ENCODE data around the gene ABLIM2.

ABLIM2 gene

DNA sequence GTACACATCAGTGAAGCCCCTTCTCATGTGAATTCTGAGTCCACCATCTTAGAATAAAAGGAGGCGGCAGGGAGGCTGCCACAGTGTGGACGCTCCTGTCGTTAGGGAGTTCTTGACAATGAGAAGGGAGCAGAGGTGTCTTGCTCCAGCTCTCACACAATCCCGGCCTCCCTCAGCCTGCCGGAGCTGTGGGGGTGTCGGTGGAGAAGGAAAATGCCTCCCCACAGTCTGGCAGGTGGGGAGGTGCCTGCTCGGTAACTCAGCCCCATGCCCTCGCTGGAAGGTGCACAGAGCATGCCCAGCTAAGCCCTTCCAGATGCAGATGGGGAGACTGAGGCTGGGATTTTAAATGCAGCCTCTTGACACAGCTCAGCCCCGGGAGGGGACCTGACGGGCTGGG, 20.5 kb upstream of the ABLIM2 start:
- TF ChIP-seq, protein P1, sequence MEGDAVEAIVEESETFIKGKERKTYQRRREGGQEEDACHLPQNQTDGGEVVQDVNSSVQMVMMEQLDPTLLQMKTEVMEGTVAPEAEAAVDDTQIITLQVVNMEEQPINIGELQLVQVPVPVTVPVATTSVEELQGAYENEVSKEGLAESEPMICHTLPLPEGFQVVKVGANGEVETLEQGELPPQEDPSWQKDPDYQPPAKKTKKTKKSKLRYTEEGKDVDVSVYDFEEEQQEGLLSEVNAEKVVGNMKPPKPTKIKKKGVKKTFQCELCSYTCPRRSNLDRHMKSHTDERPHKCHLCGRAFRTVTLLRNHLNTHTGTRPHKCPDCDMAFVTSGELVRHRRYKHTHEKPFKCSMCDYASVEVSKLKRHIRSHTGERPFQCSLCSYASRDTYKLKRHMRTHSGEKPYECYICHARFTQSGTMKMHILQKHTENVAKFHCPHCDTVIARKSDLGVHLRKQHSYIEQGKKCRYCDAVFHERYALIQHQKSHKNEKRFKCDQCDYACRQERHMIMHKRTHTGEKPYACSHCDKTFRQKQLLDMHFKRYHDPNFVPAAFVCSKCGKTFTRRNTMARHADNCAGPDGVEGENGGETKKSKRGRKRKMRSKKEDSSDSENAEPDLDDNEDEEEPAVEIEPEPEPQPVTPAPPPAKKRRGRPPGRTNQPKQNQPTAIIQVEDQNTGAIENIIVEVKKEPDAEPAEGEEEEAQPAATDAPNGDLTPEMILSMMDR (IDR thresholded peaks at IDR 0.05; ENCODE audit: insufficient read depth, missing control alignments): no peak
- DNase-seq (ENCODE audit: insufficient read length, low spot score): no peak
- no peak for FAIRE-seq

DNA sequence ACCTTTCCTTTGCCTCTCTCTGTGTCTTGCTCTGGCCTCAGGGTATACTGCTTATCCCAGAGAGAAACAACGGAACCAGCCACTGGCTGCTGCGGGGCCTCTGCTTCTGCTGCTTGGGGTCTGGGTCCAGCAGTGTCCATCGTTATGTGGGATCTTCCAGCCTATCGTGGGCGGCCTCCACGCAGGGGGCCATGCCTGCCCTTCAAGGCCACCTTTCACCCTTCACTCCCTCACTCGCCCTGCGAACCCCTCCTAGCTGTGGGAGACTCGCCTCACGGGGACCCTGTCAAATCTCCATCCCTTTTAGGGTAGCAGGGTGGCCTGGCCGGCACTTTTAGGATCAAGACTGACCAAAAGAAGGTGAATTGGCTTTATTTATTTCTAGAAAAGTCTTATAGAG, 19.3 kb upstream of the ABLIM2 start:
- FAIRE-seq: no peak
- DNase-seq (ENCODE audit: insufficient read length, low spot score): no peak
- TF ChIP-seq, protein P1 (IDR thresholded peaks at IDR 0.05; ENCODE audit: insufficient read depth, missing control alignments): no peak

- no peak for FAIRE-seq
- DNase-seq (ENCODE audit: insufficient read length, low spot score): no peak
- TF ChIP-seq, protein P1 (IDR thresholded peaks at IDR 0.05; ENCODE audit: insufficient read depth, missing control alignments): no peak
Measured at GRCh38 chr4:8177552-8177951, 18.9 kb upstream of the ABLIM2 start.

DNA sequence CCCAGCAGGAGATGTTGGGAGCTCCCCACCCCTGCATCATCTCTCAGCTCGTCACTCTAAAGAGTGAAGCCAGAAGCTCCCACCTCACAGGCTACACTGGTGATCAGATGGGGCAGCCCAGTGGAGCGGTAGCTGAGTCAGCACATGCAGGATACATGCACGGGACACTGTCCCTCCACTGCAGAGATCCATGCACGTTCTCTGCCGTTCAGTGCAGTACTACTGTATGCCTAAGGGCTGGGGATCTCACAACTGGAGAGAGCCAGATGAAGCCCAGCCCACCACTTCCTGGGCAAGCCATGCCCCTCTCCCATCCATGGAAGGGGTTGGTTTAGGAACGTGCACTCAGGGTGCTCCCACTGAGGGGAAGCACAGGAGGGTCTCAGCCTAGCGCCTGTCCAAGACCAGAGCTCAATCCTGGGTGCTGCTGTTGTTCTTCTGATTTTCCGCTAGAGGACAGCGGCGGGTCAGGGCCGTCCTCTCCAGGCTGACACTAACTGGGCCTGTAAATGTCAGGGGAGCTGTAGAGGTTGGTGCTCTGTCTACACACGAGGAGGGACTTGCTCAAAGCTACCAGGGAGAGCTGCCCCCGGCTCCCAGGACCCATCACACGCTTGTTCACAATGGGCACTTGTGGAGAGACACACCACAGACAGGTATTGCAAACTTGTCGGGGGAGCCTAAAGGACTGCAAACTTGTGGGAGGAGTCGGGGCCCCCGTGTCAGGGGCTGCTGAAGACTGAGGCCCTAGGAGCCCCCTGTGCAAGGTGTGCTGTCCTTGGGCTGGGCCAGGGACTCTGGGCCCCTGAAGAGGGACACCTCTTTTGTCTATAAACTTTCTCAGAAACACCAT, 18.2 kb upstream of the ABLIM2 start:
- TF ChIP-seq, protein P1 (IDR thresholded peaks at IDR 0.05; ENCODE audit: insufficient read depth, missing control alignments): peak; percentile 53
- DNase-seq (ENCODE audit: insufficient read length, low spot score) (peak; percentile 75), FAIRE-seq (no peak)

DNA sequence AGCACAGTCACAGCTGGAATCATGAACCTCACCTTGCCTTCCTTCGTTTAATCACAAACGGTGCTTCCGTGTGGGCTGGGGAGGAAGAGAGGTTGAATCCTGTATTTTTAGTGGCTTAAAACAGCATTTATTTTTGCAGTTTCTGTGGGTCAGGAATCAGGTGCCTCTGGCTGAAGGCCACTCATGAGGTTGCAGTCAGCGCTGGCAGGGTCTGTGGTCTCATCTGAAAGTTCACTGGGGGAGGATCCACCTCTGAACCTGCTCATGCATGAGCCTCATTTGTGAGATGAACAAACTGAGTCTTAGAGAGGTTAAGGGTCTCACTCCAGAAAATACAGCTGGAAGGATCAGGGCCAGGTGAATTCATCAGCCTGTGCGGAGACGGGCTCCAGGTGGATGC, 17.1 kb upstream of the ABLIM2 start:
- TF ChIP-seq, protein P1 (IDR thresholded peaks at IDR 0.05; ENCODE audit: insufficient read depth, missing control alignments): no peak
- FAIRE-seq (no peak), DNase-seq (ENCODE audit: insufficient read length, low spot score) (no peak)

DNA sequence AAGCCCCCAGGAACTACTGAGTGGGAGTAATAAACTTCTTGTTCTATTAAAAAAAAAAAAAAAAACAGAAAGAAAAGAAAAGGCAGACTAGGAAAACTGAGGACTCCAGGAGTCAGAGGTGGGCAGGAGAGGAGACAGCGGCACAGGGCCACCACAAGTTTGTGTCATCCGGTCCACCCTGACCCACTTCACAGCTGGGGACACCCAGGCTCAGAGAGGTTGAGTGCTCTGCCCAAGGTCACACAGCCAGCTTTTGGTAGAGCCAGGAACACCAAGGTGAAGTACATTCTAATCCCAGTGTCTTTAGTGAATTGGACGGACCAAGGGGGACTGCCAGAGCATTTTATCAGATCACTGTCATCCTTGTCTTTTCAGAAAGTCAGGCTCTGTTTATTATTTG, 16.4 kb upstream of the ABLIM2 start:
- no peak for DNase-seq (ENCODE audit: insufficient read length, low spot score)
- no peak for FAIRE-seq
- TF ChIP-seq, protein P1 (IDR thresholded peaks at IDR 0.05; ENCODE audit: insufficient read depth, missing control alignments): no peak

DNA sequence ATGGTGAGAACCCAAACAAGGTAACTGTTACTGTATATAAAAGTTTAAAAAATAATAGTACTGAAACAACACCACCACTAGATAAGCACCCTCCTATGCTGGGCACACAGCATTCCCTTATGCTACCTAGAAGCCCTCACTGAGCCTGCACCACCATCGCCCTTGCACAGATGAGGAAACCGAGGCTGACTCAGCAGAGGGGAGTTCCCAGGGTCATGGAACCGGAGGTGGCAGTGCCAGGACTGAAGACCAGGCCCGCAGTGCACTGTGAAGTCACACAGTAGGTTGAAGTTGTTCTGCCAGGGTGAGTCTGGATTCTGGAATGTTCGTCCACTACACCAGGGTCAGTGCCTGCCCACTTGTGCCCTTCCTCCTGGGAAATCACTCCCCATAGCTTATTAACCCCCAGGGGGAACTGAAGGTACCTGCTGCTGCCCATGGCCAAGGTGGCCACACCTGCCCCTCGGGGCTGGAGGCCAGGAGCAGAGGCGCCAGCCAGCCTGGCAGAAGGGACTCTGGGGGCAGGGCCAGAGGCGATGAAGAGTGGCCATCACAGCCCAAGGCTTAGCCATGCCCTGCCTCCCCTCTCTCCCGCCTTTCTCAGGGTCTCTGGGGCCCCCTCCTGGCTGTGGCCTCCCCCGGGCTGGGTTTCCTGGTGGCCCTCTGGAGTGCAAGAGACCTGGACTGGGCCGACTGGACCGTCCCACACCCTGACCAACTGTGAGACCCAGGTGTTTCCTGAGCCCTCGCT, 15.1 kb upstream of the ABLIM2 start:
- DNase-seq (ENCODE audit: insufficient read length, low spot score): no peak

More for the DNA sequence above, 15.1 kb upstream of the ABLIM2 start:
- no peak for FAIRE-seq
- TF ChIP-seq, protein P1 (IDR thresholded peaks at IDR 0.05; ENCODE audit: insufficient read depth, missing control alignments): no peak

All from D721Med (cell line).